ENCODE data around the gene SRXN1. TPM values are rescaled to one million over a fixed set of nuclear protein-coding genes. Genes with fewer than 3 reads are reported as not detected.

Gene SRXN1
- total RNA-seq, 6 donors from 2014 or later = 10.5 to 58.2 (median 32.7) TPM

- no peak overlapping the region for H3K4me3 ChIP-seq
- no peaks in the 10 kb centered on the region for H3K4me1 ChIP-seq
- TF ChIP-seq POLR2A (IDR thresholded peaks at IDR 0.05) (no peak), EP300 (IDR thresholded peaks at IDR 0.05) (no peak), POLR2AphosphoS5 (IDR thresholded peaks at IDR 0.05) (no peak)
- TF ChIP-seq, protein P1, sequence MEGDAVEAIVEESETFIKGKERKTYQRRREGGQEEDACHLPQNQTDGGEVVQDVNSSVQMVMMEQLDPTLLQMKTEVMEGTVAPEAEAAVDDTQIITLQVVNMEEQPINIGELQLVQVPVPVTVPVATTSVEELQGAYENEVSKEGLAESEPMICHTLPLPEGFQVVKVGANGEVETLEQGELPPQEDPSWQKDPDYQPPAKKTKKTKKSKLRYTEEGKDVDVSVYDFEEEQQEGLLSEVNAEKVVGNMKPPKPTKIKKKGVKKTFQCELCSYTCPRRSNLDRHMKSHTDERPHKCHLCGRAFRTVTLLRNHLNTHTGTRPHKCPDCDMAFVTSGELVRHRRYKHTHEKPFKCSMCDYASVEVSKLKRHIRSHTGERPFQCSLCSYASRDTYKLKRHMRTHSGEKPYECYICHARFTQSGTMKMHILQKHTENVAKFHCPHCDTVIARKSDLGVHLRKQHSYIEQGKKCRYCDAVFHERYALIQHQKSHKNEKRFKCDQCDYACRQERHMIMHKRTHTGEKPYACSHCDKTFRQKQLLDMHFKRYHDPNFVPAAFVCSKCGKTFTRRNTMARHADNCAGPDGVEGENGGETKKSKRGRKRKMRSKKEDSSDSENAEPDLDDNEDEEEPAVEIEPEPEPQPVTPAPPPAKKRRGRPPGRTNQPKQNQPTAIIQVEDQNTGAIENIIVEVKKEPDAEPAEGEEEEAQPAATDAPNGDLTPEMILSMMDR (IDR thresholded peaks at IDR 0.05) = no peak
- H3K27ac ChIP-seq = no peak overlapping the region
- H3K9me3 ChIP-seq = peaks cover 0 to 10% (median 7%) of the 10 kb centered on the region in 4 donors
- ATAC-seq (ENCODE audit: low FRiP score in 2 of 2) (no peak), DNase-seq (no peak)
- 68 to 75% methylated on average over 5 of the region's 5 CpGs for WGBS, 2 donors
- H3K36me3 ChIP-seq = no peaks in the 10 kb centered on the region
- H3K27me3 ChIP-seq = no peaks in the 10 kb centered on the region
Observed at GRCh38 chr20:618980-619379, 34.0 kb downstream of the SRXN1 start.

DNA sequence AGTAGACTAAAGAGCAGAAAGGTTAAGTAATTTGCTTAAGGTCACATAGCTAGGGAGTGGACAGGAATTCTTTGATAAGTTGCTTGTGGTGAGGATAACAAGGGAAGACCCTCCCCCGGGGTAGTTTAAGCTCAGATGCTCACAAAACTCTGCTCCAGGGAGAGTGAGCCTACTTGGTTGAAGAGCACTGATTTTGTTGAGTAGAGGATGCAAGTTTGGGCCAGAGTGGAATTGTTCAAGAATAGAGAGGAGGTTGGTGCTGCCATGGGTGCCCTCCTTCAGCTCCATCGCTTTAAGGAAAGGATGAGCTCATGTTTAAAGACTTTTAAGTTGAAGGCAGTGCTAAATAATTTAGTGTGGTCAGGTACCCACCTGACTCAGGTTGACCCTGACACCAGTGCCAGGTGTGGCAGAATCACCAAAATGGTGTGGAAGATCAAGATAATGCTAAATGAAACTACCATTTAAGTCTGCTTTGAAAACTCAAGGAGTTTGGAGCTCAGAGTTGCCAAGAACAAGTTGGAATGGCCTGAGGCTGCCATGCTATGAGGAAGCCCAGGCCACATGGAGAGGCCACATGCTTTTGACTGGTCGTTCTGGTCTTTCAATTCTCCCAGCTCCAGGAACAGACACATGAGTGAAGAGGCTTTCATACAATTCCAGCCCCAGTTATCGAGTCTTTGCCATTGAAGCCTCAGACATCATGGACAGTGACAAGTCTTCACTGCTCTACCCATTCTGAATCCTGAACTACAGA is 34.9 kb downstream of the SRXN1 start:
- no peaks in the 10 kb centered on the region for H3K27me3 ChIP-seq
- no peak for TF ChIP-seq POLR2A (IDR thresholded peaks at IDR 0.05)
- no peak for TF ChIP-seq POLR2AphosphoS5 (IDR thresholded peaks at IDR 0.05)
- TF ChIP-seq EP300 (IDR thresholded peaks at IDR 0.05) = no peak
- TF ChIP-seq, protein P1 (IDR thresholded peaks at IDR 0.05) = no peak
- H3K27ac ChIP-seq = no peak overlapping the region
- H3K36me3 ChIP-seq = no peaks in the 10 kb centered on the region
- WGBS, 2 donors = 73 to 86% methylated on average over 4 of the region's 4 CpGs
- H3K4me3 ChIP-seq = no peak overlapping the region
- DNase-seq = no peak
- H3K9me3 ChIP-seq = peaks cover 0 to 10% (median 7%) of the 10 kb centered on the region in 4 donors
- H3K4me1 ChIP-seq = no peaks in the 10 kb centered on the region
- ATAC-seq (ENCODE audit: low FRiP score in 2 of 2) = no peak

GRCh38 chr20:615514-615913 is 37.5 kb downstream of the SRXN1 start:
- 65 to 67% methylated on average over 4 of the region's 4 CpGs for WGBS, 2 donors
- peaks cover 0 to 12% (median under 1%) of the 10 kb centered on the region in 4 donors for H3K27me3 ChIP-seq
- TF ChIP-seq, protein P1 (IDR thresholded peaks at IDR 0.05) = no peak
- TF ChIP-seq POLR2AphosphoS5 (IDR thresholded peaks at IDR 0.05) (no peak), POLR2A (IDR thresholded peaks at IDR 0.05) (no peak), EP300 (IDR thresholded peaks at IDR 0.05) (no peak)
- H3K4me1 ChIP-seq = peaks cover 0 to 13% (median 5%) of the 10 kb centered on the region in 4 donors
- DNase-seq (no peak), ATAC-seq (ENCODE audit: low FRiP score in 2 of 2) (no peak)
- no peak overlapping the region for H3K27ac ChIP-seq
- H3K36me3 ChIP-seq = no peaks in the 10 kb centered on the region
- H3K9me3 ChIP-seq = peaks cover 0 to 10% (median 7%) of the 10 kb centered on the region in 4 donors
- H3K4me3 ChIP-seq = no peak overlapping the region

- H3K9me3 ChIP-seq = no peaks in the 10 kb centered on the region
- H3K27me3 ChIP-seq = peaks cover 0 to 22% (median 7%) of the 10 kb centered on the region in 4 donors
- peaks cover 4 to 29% (median 10%) of the 10 kb centered on the region in 4 donors for H3K4me1 ChIP-seq
- no peaks in the 10 kb centered on the region for H3K36me3 ChIP-seq
- TF ChIP-seq POLR2AphosphoS5 (IDR thresholded peaks at IDR 0.05) (no peak), EP300 (IDR thresholded peaks at IDR 0.05) (no peak)
- WGBS, 2 donors = 12 to 26% methylated on average over 7 to 8 of the region's 8 CpGs
- peak overlapping the region in 3 of 4 donors; percentile 46 to 59 (median 58) for H3K27ac ChIP-seq
- peak overlapping the region in 3 of 4 donors; percentile 4 to 29 (median 14) for H3K4me3 ChIP-seq
- DNase-seq (no peak), ATAC-seq (ENCODE audit: low FRiP score in 2 of 2) (no peak)
Observed at GRCh38 chr20:611843-612185, 41.2 kb downstream of the SRXN1 start.

DNA sequence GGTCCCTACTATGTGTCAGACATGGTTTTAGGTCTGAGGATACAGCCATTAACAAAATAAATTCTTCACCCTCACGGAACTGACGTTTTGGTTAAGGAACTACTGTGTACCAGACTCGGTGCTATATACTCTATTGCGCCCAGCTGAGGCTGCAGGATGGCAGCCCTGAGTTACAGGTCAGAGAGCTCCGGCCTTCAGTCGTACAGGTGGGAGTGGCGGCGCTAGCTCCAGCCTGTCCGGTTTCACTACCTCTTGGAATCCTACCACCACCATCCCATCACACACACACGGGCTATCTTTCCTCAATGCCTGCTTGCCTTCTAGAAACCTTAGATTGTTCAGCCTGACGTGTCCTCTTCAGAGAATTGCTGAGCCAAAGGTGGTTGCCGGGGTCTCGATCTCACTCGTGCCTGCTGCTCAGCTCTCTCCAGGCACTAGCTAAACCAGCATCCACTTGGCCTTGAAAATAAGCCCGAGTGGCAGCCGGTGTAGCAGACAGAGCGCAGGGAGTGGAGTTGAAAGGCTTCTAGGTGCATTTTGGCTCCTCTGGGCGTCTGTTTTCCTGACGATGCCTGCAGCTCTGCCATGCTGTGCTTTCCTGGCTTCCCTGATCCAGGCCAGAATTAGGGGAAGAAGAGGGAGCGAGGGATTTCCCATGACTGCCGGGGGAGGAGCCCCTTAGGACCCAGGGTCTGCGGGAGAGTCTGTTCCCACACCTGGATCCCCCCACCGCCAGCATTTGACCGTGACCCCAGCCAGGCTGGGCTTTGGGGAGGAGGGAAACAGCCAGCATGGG is 41.8 kb downstream of the SRXN1 start:
- Histone ChIP-seq H3K4me3 (peak overlapping the region in 3 of 4 donors; percentile 4 to 29 (median 14)), H3K9me3 (no peaks in the 10 kb centered on the region), H3K4me1 (peaks cover 4 to 29% (median 10%) of the 10 kb centered on the region in 4 donors), H3K27ac (peak overlapping the region in 3 of 4 donors; percentile 46 to 59 (median 58)), H3K27me3 (peaks cover 0 to 22% (median 7%) of the 10 kb centered on the region in 4 donors), H3K36me3 (no peaks in the 10 kb centered on the region)
- WGBS, 2 donors = 26 to 31% methylated on average over 18 to 24 of the region's 24 CpGs
- ATAC-seq (ENCODE audit: low FRiP score in 2 of 2) = no peak
- TF ChIP-seq EP300 (IDR thresholded peaks at IDR 0.05) (no peak), POLR2AphosphoS5 (IDR thresholded peaks at IDR 0.05) (no peak), POLR2A (IDR thresholded peaks at IDR 0.05) (no peak)
- TF ChIP-seq, protein P1 (IDR thresholded peaks at IDR 0.05) = no peak
- DNase-seq = no peak
